Left kidney (tissue), 8 donors: ENCODE measurements around the gene MAVS. TPM values are rescaled to one million over a fixed set of nuclear protein-coding genes. Genes with fewer than 3 reads are reported as not detected.

Experiments
- DNase-seq: peaks from one replicate; pipeline ENCODE4 v3.0.0-alpha.2; 2013
- long read RNA-seq, 8 donors: transcript quantifications; one replicate each; lab custom pipeline, GENCODE V29; 2026
- polyA plus RNA-seq: library from polyadenylated mRNA; unstranded; fragments of 120-200 nt; gene quantifications from one replicate; pipeline ENCODE4 v1.2.1, GENCODE V29; 2013; ENCODE audit not compliant: insufficient read length

Gene MAVS
- polyA plus RNA-seq = 34.8 TPM
- long read RNA-seq, donor 1, full-length matches to known transcripts = 2 of 18 reads
- long read RNA-seq, donor 1, partial matches to known transcripts = 16 of 18 reads
- long read RNA-seq, donor 1, other reads (novel, unspliced or antisense) = 0 of 18 reads
- long read RNA-seq, donor 2, full-length matches to known transcripts = 4 of 21 reads
- long read RNA-seq, donor 2, partial matches to known transcripts = 17 of 21 reads
- long read RNA-seq, donor 2, other reads (novel, unspliced or antisense) = 0 of 21 reads
- long read RNA-seq, donor 3 = 0 reads
- long read RNA-seq, donor 4 = 0 reads
- long read RNA-seq, donor 5, full-length matches to known transcripts = 5 of 5 reads
- long read RNA-seq, donor 5, partial matches to known transcripts = 0 of 5 reads
- long read RNA-seq, donor 5, other reads (novel, unspliced or antisense) = 0 of 5 reads
- long read RNA-seq, donor 6, full-length matches to known transcripts = 2 of 2 reads
- long read RNA-seq, donor 6, partial matches to known transcripts = 0 of 2 reads
- long read RNA-seq, donor 6, other reads (novel, unspliced or antisense) = 0 of 2 reads
- long read RNA-seq, donor 7, full-length matches to known transcripts = 3 of 19 reads
- long read RNA-seq, donor 7, partial matches to known transcripts = 16 of 19 reads
- long read RNA-seq, donor 7, other reads (novel, unspliced or antisense) = 0 of 19 reads
- long read RNA-seq, donor 8 = 0 reads

GRCh38 chr20:3846740-3847428 lies at the start of gene MAVS:
Gene MAVS, plus strand, starts transcription at chr20:3846834. Its CDS starts 7,791 bp downstream, at chr20:3854625.
- peak; percentile 86 for DNase-seq

GRCh38 chr20:3797226-3797545 lies 49.4 kb upstream of the MAVS start:
- DNase-seq = no peak

GRCh38 chr20:3797592-3798372 lies 48.9 kb upstream of the MAVS start:
- DNase-seq = no peak

- DNase-seq = no peak
Observed at GRCh38 chr20:3798373-3798768, 48.3 kb upstream of the MAVS start.

- DNase-seq = no peak
Observed at GRCh38 chr20:3798908-3799248, 47.8 kb upstream of the MAVS start.

- DNase-seq = no peak
Observed at GRCh38 chr20:3800256-3800877, 46.3 kb upstream of the MAVS start.

- DNase-seq = no peak
Observed at GRCh38 chr20:3800878-3801260, 45.8 kb upstream of the MAVS start.

GRCh38 chr20:3801299-3801698 lies 45.3 kb upstream of the MAVS start:
- DNase-seq = no peak

GRCh38 chr20:3801846-3802245 lies 44.8 kb upstream of the MAVS start:
- DNase-seq = no peak

- no peak for DNase-seq
Observed at GRCh38 chr20:3802524-3803239, 44.0 kb upstream of the MAVS start.

- no peak for DNase-seq
Observed at GRCh38 chr20:3803289-3803688, 43.3 kb upstream of the MAVS start.

GRCh38 chr20:3803854-3804253 lies 42.8 kb upstream of the MAVS start:
- DNase-seq = no peak

GRCh38 chr20:3804254-3804751 lies 42.3 kb upstream of the MAVS start:
- no peak for DNase-seq

GRCh38 chr20:3804781-3805180 lies 41.9 kb upstream of the MAVS start:
- no peak for DNase-seq

- DNase-seq = no peak
Observed at GRCh38 chr20:3808544-3808943, 38.1 kb upstream of the MAVS start.

- DNase-seq = peak; percentile 89
Observed at GRCh38 chr20:3811467-3812258, 35.0 kb upstream of the MAVS start.

- DNase-seq = no peak
Observed at GRCh38 chr20:3812259-3812681, 34.4 kb upstream of the MAVS start.

GRCh38 chr20:3812975-3813847 lies 33.4 kb upstream of the MAVS start:
- DNase-seq = no peak
